IPS-18c (cell line): ENCODE data around the gene KRT78.
"Not testable (repeated sequence)": the region's sequence is repeated elsewhere in the genome, so short reads cannot be mapped to it uniquely, and the experiment has no call there.

Source experiments
- H3K4me3 ChIP-seq: 2 replicates; pipeline ENCODE4 v1.7.0; 2013; ENCODE audit warnings: low read depth, mild to moderate bottlenecking, low read length, moderate library complexity; ENCODE audit not compliant: insufficient read depth
- H3K9me3 ChIP-seq: one replicate; pipeline ENCODE4 v1.6.1; 2013; ENCODE audit warnings: mild to moderate bottlenecking, low read length, moderate library complexity; ENCODE audit not compliant: control insufficient read depth, insufficient read depth

Gene KRT78

DNA sequence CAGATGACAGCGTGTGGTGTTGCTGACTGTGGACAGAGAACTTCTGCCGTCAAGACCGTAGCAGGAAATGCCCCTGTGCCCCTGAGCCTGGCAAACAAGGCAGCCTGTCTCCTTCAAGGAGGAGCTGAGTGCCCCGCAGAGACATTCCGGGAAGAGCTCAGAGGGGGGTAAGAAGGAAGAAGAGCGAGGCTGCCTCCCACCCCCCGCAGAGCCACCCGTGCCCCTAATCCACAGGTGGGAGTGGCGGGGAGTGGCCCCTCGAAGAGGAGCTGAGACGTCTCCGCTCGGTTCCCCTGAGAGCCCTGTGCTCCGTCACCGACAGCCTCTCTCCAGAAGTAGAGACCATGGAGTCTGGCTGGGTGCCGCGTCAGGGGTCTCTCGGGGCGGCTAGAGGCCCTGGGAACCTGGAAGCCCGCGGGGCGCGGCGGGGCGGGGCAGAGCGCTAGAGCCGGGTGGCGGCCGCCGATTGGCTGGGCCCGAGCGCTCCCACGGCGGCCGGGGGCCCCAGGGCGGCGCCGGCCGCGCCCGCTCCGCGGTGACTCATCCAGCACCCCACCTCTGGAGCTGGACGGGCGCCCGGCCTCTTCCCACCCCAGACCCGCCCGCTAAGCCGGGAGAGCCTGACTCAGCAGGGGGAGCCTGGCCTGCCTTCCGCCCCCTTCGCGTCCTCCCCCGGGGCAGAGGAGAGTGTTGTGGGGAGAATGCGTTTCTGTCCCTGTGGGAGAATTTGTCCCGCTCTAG, 25.2 kb upstream of the KRT78 start:
- H3K9me3 ChIP-seq, result no peaks in the 10 kb centered on the region
- H3K4me3 ChIP-seq, result peak overlapping the region; percentile 53

DNA sequence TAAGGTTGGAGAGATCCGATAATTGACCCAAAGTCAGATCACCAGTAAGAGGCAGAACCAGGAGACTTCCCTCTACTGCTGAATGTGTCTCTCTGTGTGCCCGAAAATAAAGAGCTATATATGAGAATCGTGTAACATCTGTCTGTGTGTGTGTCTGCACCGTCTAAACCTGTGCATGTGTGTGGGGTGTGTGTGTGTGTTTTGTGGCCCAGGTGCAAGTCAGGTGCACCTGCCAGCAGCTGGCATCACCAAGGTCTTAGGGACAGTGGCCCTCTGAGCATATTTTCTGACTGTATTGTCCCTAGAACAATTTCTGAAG, 24.7 kb upstream of the KRT78 start:
- H3K4me3 ChIP-seq, result no peak overlapping the region
- H3K9me3 ChIP-seq, result no peaks in the 10 kb centered on the region

DNA sequence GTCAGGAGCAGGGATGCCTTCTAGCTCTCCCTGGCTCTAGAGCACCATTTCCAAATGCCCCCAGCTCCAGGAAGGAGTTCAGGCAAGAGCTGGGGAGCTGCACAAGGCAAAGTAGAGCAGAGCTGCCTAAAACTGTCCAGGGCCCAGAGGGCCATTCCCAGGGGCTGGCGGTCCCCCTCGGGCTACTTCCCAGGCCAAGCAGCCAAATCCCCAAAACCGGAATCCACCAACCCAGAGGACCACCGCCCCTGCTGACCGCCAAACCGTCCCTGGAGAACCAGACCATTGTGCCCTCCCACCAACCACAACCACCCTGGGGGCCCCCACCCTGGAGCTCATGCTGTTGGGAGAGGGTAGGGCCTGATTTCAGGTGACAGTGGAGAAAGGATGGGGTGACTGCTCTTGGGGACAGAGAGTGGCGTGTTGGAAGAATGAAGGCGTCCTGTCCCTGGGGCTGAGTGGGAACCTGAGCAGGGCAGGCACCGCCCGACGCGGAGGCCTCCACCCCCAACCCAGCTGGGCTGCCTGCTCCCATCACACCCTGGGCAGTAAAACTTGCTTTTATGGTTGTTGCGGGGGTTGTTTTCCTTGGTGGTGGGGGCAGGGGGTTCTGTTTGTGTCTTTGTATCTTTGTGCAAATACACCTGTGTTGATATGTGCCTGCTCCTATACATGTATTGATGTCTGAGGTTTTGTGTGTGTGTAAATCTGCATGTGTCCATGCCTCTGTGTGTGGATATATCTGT, 24.0 kb upstream of the KRT78 start:
- no peak overlapping the region for H3K4me3 ChIP-seq
- H3K9me3 ChIP-seq, result no peaks in the 10 kb centered on the region

DNA sequence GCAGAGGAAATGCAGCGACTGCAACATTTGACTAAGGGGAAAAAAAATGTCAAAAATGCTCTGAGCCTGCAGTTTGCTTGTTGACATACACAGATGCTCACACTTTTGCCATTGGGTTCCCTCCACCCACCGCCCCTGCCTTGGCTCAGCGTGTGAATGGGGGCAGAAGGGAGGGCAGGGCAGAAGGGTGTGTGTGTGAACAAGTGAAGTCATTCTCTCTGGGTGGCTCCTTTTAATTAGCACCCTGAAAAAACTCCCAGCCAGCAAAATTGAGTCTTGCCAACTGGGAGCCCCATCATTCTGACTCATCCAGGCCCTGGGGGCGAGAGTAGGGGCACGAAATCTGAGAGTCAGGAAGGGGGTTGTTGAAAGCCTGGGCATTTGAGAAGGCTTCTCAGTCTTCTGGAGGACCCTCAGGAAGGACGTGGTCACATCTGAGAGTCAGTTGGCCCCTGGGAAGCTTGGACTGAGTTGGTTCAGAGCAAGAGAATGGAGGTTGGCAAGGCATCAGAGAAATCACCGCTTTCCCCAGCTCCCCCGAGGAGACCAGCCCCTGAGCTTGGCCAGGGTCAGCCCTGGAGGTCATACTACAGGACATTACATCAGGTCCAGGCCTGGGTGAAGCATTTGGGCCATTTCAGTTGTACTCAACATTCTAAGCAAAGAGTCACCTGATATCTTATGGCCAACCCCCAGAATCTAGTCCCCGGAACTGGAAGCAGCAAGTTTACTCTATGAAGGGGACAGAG, 22.7 kb upstream of the KRT78 start:
- no peaks in the 10 kb centered on the region for H3K9me3 ChIP-seq
- H3K4me3 ChIP-seq, result no peak overlapping the region

DNA sequence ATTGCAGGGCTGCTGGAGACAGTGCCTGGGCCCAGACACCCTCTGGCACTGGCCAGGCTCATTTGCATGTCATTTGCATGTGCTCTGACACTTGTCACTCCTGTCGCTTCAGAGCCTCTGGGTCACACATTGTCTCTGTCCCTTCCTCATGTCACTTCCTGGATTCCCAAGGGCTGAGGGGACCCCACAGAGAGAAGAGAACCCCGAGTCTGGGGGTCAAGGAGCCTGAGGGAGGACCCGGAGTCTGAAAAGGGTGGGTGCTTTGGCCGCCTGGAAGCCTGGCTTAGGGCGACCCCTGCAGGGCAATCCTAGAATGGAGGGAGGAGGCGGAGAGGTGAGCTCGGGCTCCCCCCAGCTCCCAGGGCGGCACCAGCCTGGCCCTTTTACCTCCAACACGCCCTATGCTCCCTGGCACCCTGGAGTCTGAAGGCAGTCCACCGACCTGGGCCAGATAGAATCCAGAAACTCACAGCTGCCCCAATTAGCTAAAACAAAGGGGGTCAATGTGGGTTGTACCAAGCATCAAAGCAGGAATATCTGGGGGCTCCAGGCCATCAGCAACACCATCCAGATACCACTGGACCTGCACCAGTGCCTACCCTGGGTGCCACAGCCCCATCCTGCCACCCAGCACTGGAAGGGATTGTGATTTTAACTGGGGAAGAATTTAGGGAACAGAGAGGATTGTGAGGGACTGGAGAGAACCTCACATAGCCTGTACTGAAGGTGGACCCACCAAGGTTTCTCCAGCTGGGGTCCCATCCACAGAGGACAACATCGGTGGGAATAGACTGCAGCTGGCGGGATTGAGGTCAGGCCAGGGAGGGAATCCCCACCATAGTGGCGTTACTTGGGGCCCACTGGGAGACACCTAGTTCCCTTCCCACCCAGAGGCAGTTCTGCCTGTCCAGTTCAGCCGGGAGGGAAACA, 21.8 kb upstream of the KRT78 start:
- Histone ChIP-seq H3K9me3 (no peaks in the 10 kb centered on the region), H3K4me3 (no peak overlapping the region)

DNA sequence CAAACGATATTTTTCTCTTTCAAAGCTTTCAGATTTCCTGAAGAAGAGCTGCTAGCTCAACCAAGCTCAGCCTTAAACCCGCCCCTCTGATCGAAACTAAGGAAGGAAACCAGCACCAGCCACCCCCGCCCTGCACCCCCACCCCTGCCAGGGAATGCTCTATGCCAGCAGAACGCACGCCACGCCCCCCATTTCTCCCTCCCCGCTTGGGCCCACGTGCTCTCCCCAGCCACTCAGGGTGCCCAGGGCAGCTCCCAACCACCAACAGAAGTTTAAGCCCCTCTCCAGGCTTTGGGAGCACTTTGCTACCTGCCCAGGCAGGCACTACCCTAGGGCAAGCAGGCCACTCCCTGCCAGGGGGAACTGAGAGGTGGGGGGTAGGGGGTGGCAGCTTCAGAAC, 18.8 kb upstream of the KRT78 start:
- Histone ChIP-seq H3K4me3 (no peak overlapping the region), H3K9me3 (no peaks in the 10 kb centered on the region)

DNA sequence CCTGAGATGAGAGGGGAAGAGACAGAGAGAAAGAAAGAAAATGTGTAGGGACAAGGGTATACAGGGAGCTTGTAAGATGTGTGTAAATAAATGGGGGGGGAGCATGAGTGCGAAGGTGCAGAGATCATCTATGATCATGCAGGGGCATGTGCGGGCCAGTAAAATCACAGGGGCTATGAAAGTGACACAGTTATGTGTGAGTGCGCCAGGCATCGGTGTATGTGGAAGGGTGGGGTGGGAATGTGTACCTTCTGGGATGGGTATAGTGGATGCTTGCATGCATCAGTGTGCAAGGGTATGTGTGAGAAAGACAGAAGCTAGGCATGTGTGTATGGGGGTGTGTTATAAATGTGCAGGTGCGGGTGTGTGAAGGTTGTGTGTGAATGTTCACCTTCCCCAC, 18.4 kb upstream of the KRT78 start:
- H3K9me3 ChIP-seq, result no peaks in the 10 kb centered on the region

DNA sequence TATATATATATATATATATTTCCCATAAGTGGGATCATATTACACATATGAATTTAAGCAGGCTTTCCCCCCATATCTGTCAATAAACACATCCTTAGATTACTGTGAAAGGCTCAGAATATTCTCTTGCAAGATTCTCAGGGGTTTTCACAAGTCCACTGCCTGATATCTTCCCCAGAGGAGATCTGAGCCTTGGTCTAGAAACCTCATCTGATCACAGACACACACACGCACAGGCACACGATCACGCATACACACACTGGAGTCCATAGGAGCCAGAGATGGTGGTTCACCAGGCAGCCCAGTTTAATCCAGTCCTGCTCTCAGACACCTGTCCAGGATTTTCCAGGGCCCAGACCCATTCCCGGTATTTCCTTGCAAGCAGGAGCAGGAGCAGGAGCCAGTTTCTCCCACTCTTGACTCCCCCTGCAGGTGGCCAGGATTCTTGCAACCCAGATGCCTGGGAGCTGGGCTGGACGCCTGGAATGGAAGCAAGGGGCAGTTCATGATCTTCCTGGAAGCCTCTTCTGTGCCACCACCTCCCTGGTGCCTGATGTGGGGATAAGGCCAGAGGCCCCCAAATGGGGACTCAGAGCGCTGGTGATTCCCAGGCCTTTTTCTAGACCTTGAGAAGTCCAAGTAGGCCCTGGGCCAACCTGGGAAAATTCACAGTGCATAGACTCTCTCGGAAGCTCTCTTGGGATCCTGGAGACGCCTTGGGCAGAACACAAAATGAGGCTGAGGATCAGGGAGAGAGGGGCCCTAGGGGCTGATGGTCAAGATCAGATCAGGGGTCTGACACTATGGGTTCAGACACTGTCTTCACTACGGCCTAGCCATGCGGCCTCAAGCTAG, 16.5 kb upstream of the KRT78 start:
- H3K9me3 ChIP-seq, result no peaks in the 10 kb centered on the region
- no peak overlapping the region for H3K4me3 ChIP-seq

More for the DNA sequence above, 18.4 kb upstream of the KRT78 start:
- H3K4me3 ChIP-seq, result no peak overlapping the region

DNA sequence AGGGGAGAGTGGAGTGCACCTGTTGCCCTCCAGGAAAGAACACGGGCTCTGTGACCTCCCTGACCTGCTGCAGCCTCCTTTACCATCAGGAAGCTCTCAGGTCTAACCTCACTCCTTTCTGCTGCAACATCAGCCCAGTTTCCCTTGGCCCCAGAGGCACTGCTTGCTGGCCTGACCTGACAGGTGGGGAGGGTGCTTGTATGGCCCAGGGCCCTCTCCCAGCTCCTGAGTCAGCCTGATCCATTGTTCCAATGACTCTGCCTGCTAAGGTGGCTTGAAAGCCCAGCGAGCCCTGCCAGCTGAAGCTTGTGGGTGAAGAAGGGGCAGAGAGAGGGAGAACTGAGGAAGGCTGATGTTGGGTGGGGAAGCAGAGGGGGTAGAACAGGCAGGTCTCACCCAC, 13.2 kb upstream of the KRT78 start:
- Histone ChIP-seq H3K9me3 (no peaks in the 10 kb centered on the region), H3K4me3 (no peak overlapping the region)

DNA sequence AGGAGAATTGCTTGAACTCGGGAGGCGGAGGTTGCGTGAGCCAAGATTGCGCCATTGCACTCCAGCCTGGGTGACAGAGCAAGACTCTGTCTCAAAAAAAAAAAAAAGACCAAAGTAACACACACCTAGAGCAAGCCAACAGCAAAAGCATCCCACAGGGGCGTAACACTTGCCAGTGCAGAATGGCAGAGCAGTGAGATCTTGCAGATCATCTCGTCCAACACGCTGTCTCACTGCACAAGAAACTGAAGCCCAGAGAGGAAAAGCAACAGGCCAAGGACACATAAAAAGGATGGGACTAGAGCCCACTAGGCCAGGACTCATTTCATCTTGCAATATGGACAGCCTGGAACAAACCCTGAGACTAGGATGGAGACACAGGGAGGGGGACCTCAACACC, 12.7 kb upstream of the KRT78 start:
- Histone ChIP-seq H3K9me3 (no peaks in the 10 kb centered on the region), H3K4me3 (no peak overlapping the region)

DNA sequence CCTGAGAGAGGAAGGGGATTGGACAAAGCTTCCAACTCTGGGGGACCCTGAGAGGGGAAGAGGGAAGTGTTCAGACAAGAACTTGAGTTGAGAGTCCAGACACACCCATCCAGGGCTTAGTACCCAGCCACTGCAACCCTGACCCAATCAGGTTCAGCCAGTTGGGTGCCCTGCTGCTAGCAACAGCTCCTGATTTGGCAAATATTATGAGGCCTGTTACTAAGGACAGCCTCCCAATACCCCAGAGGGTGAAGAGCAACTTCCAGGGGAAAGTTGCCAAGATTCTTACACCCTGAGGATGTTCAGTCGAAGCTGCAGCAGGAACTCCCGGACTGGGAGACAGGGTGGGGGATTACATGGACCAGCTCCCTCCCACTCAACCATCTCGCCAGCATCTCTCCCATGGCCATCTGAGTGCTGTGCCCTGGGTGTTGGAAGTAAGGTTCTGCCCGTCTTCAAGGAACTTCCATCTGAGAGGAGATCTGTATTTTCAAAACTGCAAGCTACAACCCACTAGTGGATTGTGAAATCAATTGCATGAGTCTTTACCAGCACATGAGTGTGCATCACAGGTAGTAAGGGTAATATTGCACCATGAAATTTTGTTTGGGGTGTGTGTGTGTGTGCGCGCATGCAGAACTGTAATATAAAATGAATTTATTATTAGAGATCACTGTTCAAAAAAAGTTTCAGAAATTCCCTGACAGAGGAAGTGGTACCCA, 11.5 kb upstream of the KRT78 start:
- H3K4me3 ChIP-seq, result no peak overlapping the region
- H3K9me3 ChIP-seq, result no peaks in the 10 kb centered on the region

DNA sequence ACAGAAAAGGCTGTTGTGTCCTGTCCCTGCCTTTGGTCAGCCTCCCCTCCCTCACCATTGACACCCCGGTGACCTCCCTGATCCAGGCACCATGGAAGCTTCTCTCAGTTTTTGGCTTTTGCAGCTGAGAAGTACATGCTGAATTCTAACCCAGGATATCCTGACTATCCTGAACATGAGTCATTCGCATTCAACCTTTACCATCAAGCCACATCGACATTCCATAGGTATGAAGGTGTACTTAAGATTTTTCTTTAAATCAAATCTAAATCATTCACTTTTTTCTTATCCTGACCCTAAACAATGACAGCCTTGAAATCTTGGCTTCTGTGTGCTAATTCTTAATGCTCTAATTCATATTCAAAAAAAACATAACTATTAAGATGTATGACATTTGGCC, 8.7 kb upstream of the KRT78 start:
- Histone ChIP-seq H3K4me3 (no peak overlapping the region), H3K9me3 (no peaks in the 10 kb centered on the region)

DNA sequence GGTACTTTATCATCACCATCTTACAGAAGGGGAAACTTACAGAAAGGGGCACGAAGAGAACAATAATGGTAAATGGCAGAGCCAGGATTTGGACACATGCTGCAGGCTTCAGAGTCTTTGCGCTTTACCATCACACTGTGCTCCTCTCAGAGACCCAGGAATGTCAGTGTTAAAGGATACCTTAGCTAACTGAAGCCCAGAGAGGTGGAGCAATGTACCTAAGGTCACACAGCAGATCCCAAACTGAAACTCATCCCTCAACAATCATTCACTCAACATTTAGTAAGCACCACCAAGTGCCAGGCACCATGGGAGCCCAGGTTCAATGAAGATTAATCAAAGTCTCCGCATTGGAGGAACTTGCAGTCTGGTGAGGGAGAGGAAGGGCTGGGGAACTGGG, 8.0 kb upstream of the KRT78 start:
- no peak overlapping the region for H3K4me3 ChIP-seq
- no peaks in the 10 kb centered on the region for H3K9me3 ChIP-seq

DNA sequence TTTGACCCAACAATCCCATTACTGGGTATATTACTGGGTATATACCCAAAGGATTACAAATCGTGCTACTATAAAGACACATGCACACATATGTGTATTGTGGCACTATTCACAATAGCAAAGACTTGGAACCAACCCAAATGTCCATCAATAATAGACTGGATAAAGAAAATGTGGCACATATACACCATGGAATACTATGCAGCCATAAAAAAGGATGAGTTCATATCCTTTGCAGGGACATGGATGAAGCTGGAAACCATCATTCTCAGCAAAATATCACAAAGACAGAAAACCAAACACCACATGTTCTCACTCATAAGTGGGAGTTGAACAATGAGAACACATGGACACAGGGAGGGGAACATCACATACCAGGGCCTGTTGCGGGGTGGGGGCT, 7.3 kb upstream of the KRT78 start:
- H3K4me3 ChIP-seq, H3K9me3 ChIP-seq: not testable (repeated sequence)

DNA sequence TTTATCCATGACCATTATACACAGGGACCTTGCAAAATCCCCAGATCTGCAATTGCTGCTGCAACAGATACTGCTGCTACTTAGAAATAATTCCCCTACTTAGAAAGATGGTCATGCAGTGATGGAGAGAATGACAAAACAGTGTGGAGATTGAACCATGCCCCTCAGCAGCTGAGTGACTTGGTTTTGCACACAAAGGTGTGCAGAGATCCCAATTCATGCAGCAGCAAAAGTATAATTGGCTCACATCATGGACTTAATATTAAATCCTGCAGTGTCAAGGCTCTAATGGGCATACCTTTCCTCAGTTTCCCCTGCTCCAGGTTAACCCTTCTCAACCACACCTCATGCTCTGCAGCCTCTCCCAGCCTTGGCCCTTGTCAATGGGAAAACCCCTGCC, 3.0 kb upstream of the KRT78 start:
- Histone ChIP-seq H3K4me3 (no peak overlapping the region), H3K9me3 (no peaks in the 10 kb centered on the region)

DNA sequence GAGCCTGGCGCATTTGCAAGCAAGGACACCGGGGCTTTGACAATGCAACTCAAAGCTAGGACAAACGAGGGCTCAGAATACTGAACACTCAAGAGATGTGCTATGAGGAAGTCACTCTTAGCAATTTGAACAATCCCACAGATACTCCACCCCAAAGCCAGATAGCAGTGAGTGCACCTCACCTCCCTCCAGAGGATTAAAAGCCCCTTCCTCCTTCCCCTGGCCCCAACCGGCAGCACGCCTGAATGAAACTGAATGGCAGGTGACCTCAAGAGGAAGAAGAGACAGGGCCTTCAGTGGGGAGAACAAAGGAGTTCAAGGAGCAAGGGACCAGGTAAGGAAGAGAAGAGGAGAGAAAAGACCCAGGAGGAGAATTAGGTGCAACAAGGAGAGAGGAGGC, 1.9 kb upstream of the KRT78 start:
- H3K9me3 ChIP-seq, result peaks cover 2% of the 10 kb centered on the region
- no peak overlapping the region for H3K4me3 ChIP-seq
